Right kidney (tissue), 1 donor: ENCODE measurements around the gene EVA1B.

Experiments used
- DNase-seq: peaks from one replicate; pipeline ENCODE4 v3.0.0-alpha.2; 2016

EVA1B gene

GRCh38 chr1:36279789-36280296 lies 43.6 kb downstream of the EVA1B start:
- DNase-seq = no peak

- DNase-seq = no peak
These were observed 44.2 kb downstream of the EVA1B start for GRCh38 chr1:36279110-36279788.

GRCh38 chr1:36276688-36277087 lies 46.8 kb downstream of the EVA1B start:
- no peak for DNase-seq

- no peak for DNase-seq
These were observed 49.2 kb downstream of the EVA1B start for GRCh38 chr1:36274201-36274600.

- no peak for DNase-seq
These were observed 50.4 kb downstream of the EVA1B start for GRCh38 chr1:36273024-36273423.
